Activated naive CD4-positive, alpha-beta T cell treated with anti-CD3 and anti-CD28 coated beads, Interleukin-2, amount 50 U/mL, for 24 hours (primary cell): Measurements from ENCODE around the gene MLF1.

Experiments used
- H3K27ac Mint-ChIP-seq: one replicate; pipeline ENCODE4 v1.8.0; 2021; ENCODE audit warnings: mild to moderate bottlenecking, mixed read lengths
- H3K27me3 Mint-ChIP-seq: one replicate; pipeline ENCODE4 v1.8.0; 2021; ENCODE audit warnings: mixed read lengths
- H3K36me3 Mint-ChIP-seq: one replicate; pipeline ENCODE4 v1.8.0; 2021; ENCODE audit warnings: mixed read lengths
- H3K4me1 Mint-ChIP-seq: one replicate; pipeline ENCODE4 v1.8.0; 2021; ENCODE audit warnings: mixed read lengths
- H3K4me3 Mint-ChIP-seq: one replicate; pipeline ENCODE4 v1.8.0; 2021; ENCODE audit warnings: mild to moderate bottlenecking, mixed read lengths
- H3K9me3 Mint-ChIP-seq: one replicate; pipeline ENCODE4 v1.8.0; 2021; ENCODE audit warnings: mixed read lengths

The MLF1 gene

DNA sequence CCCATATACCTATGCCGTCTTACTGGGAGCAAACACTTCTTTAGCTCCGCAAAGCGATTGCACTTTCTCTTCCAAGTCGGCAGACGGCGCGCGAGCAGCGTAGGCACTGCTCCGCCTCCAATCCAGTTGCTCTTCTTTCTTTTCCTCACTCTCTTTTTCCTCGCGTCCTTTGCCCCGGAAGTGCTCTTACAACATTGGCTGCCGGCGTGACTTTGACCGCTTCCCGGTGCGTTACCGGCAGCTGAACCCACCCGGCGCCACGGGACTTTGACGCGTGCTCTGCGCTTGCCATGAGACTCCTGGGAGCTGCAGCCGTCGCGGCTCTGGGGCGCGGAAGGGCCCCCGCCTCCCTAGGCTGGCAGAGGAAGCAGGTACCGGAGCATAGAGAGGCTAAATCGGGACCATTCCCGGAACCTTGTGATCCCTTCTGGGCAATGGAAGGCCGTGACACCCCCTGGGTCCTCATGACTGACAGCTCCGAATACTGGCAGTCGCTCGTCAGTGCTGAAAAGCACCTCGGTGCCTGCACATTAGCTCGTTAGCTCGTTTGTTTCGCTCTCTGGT lies 73.4 kb downstream of the MLF1 start, which contains the start of gene GFM1:
GFM1 (plus strand) TSS at position 183 of the 564 bp plus-strand sequence; CDS start at position 291, 108 bp downstream.
- Mint-ChIP-seq H3K4me1 (peaks cover 41% of the 10 kb centered on the region), H3K36me3 (peaks cover 10% of the 10 kb centered on the region), H3K4me3 (peak within 1 kb of the TSS; percentile 96), H3K27me3 (no peaks in the 10 kb centered on the region), H3K27ac (peak within 1 kb of the TSS; percentile 92), H3K9me3 (no peaks in the 10 kb centered on the region)

DNA sequence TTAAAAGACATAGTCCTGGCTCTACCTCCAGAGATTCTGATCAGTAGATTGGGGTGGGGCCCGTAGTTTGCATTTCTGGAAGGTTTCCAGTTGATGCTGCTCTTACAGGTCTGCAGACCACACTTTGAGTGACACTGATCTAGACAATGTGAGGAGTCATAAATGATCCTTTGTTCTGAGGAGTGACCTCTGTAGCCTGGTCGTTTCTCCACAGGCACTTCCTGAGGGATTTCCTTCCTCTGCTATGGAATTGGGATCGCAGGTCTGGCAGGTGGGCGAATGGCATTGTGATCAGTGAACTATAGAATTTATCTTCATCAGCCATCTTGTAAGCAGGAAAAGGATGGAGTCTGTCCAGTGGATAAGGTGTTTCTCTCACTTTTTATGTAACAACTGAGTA lies 78.8 kb downstream of the MLF1 start:
- H3K9me3 Mint-ChIP-seq: no peaks in the 10 kb centered on the region
- H3K27me3 Mint-ChIP-seq: no peaks in the 10 kb centered on the region
- H3K4me3 Mint-ChIP-seq: no peak overlapping the region
- peaks cover 15% of the 10 kb centered on the region for H3K36me3 Mint-ChIP-seq
- no peak overlapping the region for H3K27ac Mint-ChIP-seq
- H3K4me1 Mint-ChIP-seq: peaks cover 49% of the 10 kb centered on the region

DNA sequence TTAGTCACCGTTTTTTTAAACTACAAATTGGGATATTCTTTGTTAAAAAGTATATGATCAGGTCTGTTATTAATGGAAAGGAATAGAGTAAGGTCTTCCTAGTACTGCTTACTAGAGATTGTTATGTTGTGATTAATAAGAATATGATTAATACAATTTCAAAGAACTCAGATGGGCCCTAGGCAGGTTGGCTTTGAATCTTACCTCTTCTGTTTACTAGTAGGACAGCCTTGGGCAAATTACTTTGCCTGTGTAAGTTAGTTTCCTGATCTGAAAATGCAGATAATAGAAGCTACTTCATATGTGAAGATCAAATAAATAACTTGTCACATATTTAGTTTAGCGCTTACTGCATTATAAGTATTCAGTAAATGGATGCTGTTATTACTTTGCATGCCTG lies 80.2 kb downstream of the MLF1 start:
- Mint-ChIP-seq H3K27ac (no peak overlapping the region), H3K4me3 (no peak overlapping the region), H3K9me3 (no peaks in the 10 kb centered on the region), H3K36me3 (peaks cover 14% of the 10 kb centered on the region), H3K4me1 (peaks cover 40% of the 10 kb centered on the region), H3K27me3 (no peaks in the 10 kb centered on the region)

DNA sequence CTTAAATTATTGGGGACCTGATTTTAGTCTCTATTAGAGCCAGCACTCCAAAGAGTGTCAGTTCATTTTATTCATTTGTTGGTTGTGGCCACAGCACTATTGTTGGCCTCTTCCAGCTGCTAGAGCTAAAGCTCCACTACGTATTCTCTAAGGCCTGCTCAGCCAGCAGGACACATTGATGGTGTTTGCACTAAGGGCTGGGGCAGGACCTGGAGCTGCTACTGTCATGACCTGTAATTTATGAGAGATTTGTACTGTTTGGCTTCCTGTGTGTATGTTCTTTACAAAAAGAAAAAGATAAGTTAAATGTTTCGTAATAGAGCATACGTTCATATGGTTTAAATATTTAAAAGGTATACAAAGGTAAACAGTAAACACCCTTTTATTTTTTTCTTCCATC lies 81.5 kb downstream of the MLF1 start:
- Mint-ChIP-seq H3K36me3 (peaks cover 14% of the 10 kb centered on the region), H3K27ac (no peak overlapping the region), H3K27me3 (no peaks in the 10 kb centered on the region), H3K9me3 (no peaks in the 10 kb centered on the region), H3K4me1 (peaks cover 31% of the 10 kb centered on the region), H3K4me3 (no peak overlapping the region)
